ENCODE data around the gene NMRK2.
"Not testable (repeated sequence)": the region's sequence is repeated elsewhere in the genome, so short reads cannot be mapped to it uniquely, and the experiment has no call there.

NMRK2 gene

DNA sequence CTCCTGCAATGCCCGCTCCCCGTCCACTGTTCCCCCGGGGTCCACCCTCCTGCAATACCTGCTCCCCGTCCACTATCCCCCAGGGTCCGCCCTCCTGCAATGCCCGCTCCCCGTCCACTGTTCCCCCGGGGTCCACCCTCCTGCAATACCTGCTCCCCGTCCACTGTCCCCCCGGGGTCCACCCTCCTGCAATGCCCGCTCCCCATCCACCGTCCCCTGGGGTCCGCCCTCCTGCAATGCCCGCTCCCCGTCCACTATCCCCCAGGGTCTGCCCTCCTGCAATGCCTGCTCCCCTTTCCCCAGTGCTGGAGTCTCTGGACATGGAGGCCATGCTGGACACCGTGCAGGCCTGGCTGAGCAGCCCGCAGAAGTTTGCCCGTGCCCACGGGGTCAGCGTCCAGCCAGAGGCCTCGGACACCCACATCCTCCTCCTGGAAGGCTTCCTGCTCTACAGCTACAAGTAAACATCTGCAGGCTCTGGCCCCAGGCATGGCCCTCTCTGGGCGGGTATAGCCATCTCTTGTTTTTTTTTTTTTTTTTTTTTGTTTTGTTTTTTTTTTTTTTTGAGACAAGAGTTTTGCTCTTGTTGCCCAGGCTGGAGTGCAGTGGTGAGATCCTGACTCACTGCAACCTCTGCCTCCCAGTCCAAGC lies 5.6 kb downstream of the NMRK2 start:
- FAIRE-seq: not testable (repeated sequence)

DNA sequence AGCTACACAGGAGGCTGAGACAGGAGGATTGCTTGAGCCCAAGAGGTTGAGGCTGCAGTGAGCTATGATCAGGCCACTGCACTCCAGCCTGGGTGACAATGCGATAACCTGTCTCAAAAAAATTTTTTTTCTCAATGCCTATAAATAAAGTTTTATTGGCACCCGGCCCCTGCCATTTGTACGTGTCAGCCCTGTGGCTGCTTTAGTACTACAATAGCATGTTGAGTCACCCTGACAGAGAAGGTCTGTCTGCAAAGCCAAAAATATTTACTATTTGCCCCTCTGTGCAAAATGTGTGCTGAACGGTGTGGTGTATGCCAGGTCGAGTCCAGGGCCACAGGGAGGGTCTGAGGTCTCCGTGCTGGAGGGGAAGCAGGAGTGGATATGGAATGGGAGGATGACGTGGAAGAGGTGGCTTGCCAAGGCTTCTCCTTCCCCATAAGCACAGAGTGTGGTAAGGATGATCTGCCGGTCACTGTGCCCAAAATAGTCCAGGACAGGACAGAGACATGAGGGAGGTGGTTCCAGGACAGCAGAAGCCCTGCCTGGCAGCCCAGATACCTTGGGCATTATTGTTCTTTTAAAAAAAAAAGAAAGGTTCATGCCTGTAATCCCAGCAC lies 10.0 kb downstream of the NMRK2 start:
- FAIRE-seq: no peak

DNA sequence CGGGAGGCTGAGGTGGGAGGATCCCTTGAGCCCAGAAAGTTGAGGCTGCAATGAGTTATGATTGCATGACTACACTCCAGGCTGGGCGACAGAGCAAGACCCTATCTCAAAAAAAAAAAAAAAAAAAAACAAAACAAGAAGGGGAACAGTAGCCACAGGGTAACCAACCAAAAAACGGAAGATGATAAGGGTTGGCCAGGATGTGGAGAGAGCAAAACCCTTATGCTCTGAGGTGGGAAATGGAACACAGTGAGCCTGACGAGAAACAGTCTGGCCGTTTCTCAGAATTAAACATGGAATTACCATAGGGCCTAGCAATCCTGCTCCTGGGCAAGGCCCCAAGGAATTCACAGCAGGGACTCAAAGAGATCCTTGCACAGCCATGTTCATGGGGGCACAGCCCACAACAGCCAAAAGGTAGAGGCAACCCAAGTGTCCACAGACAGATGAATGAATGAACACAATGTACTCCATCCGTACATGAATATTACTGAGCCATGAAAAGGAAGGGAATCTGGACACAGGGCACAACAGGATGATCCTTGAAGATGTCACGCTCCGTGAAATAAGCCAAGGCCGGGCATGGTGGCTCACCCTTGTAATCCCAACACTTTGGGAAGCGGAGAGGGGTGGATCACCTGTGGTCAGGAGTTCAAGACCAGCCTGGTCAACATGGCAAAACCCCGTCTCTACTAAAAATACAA lies 11.3 kb downstream of the NMRK2 start:
- FAIRE-seq: peak; percentile 31

DNA sequence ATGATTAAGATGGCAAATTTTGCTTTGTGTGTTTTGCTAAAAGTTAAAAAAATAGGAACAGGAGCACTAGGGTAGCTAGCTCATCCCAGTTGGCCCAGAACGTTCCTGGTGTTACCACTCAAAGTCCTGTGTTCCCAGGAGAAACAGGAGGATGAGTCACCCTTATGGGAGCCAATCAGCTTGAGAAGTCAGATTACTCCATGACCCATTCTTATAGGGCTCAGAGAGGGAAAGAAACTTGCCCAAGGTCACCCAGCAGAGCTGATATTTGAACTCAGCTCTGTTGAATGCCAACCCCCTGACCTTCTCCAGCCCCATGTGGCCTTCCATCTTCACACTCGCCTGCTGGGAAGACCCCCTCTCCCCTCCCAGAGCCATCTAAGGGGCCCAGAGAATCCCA lies 13.0 kb downstream of the NMRK2 start:
- FAIRE-seq: peak; percentile 92

DNA sequence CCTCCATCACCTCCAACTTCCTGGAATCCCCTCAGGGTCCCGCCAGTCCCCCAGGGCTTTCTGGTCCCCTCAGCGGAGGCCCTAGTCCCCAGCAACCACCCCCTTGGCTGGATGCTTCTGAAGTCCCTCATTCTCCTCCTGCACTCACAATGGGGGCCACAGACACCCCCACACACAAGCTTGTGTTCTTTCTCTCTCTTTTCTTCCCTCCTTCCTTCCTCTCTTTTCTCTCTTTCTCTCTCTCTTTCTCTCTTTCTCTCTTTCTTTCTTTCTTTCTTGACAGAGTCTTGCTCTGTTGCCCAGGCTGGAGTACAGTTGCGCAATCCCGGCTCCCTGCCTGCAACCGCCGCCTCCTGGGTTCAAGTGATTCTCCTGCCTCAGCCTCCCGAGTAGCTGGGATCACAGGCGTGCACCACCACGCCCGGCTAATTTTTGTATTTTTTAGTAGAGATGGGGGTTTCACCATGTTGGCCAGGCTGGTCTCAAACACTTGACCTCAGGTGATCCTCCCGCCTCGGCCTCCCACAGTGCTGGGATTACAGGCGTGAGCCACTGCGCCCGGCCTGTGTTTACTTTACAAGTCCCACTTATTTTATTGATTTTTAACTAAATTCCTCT lies 14.6 kb downstream of the NMRK2 start:
- not testable (repeated sequence) for FAIRE-seq

DNA sequence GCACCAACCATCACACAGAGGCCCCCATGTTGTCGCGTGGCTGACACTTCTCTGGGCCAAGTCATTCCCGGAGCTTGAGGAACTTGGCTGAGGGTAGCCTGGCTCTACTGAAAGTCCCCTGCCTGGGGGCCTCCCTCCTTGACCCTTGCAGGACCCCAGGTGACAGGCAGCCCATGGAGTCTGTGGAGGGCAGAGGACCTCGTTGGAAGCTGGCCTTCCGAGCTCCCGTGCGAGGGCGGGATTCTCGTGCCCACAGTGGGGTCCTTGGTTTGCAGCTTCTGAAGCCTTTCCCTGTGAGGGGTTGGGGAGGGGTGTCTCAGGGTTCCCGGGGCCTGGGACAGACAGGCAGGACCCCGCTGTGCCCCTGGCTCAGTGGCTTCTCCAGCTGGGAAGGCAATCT lies 16.4 kb downstream of the NMRK2 start:
- FAIRE-seq: no peak

DNA sequence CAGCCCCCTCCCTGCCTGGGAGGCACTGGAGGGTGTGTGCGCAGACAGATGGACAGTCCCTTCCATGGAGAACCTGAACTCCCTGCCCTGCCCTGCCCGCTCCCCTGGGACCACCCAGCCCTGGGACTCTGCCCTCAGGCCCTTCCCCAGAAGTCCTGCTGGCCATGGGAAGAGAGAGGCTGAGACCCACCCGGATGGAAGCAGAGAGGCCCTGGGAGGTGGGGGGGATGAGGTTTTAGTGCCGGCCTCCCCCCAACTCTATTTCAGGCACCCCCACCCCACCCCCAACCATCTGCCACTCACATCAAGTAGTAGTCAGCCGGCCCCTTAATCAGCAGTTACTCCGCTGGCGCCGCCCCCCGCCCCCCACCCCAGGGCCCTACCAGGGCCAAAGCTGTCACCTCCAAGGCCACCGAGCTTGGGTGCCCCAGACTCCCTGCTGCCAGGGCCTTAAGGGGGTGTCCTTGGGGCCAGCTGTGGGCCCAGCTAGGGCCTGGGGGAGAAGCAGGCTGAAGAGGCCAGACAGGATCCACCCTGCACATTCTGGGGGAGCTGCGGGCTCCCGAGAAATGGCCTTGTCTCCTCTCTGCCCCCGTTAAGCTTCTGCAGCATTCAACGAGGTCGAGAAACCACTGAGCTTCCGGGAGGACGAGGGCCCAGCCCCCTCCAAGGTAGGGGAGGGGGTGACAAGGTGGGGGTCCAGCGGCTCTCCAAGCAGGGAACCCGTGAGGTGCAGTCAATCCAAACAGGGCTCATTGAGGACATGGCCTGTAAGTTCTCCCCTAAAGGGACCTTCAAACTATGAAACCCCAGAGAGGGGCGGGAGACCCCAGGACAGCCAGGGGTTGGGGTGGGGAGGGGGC lies 17.4 kb downstream of the NMRK2 start:
- FAIRE-seq: no peak

DNA sequence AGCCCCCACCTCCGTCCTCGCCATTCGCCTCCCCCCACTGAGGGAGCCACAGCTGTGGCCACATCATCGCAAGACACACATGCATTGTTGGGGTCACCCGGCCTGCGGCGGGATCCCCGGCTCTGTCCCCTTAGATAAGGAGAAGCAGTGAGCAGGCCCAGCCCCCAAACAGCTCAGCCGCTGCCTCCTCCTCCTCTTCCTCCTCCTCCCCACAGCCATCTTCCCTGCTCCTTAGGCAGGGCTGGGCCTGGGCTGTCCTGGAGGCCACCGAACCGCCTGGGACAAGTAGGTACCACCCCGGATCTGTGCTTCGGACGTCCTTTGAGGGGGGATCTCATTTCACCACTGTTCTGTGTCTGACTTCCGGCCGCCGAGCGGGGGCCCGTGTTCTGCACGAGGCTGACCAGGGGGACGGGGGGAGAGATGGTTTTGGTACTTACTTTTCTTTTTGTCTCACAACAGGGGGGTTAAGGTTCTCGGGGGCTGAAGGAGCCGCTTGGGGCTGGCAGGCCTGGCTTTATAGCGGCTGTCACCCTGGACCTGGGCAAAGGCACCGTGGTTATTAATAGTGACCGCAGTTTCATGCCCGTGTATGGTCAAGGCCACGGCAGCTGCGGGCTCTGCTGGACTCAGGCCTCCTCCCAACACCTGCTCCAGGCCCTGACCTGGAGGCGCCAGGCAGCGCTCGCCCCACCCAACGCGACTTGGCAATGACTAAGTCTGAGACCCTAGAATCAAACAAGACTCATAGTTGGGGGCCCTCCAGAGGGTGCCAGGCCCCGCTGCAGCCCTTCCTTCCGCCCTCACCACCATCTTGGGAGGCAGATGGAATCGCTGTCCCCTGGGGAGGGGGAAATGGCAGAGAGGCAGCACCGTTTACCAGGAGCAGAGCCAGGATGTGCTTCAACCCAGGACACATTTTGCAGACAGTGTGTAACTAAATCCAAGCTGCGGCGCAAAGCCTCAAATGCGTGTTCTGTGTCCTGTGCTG lies 18.3 kb downstream of the NMRK2 start:
- FAIRE-seq: peak; percentile 64

DNA sequence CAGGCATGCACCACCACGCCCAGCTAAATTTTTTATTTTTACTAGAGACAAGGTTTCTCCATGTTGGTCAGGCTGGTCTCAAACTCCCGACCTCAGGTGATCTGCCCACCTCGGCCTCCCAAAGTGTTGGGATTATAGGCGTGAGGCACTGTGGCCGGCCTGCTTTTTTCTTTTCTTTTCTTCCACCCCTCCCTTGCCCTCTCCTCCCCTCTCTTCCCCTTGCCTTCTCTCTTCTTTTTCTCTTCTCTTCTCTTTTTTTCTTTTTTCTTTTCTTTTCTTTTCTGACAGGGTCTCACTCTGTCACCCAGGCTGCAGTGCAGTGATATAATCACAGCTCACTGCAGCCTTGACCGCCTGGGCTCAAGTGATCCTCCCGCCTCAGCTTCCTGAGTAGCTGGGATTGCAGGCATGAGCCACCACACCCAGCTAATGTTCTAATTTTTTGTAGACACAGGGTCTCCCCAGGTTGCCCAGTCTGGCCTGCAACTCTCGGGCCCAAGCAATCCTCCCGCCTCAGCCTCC lies 19.9 kb downstream of the NMRK2 start:
- FAIRE-seq: not testable (repeated sequence)

DNA sequence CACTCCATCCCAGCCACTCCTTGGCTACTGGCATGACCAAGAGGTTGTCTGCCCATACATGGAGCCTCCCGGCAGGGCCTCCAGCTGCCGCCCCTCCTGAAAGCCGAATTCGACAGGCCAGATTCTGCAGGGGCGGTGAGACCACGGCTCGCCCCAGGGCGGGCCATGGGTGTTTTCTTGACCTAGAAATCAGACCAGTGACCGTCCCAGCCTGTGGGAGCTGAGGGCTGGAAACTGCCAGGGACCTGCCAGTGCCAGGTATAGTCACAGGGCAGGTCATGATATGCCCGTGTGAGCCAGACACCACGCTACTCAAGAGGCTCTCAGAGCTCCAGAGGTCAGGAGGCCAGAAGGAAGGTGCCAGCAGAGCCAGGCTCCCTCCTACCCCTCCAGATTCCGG lies 21.2 kb downstream of the NMRK2 start:
- no peak for FAIRE-seq

DNA sequence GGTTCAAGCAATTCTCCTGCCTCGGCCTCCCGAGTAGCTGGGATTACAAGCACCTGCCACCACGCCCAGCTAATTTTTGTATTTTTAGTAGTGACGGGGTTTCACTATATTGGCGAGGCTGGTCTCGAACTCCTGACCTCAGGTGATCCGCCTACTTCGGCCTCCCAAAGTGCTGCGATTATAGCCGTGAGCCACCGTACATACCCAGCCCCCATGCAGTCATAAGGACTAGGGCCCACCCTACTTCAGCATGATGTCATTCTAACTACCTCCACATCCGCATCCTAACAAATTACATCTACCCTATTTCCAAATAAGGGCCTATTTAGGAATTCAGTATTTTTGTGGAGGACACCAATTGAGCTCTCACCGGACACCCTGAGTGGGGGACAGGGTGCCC lies 22.4 kb downstream of the NMRK2 start:
- not testable (repeated sequence) for FAIRE-seq

DNA sequence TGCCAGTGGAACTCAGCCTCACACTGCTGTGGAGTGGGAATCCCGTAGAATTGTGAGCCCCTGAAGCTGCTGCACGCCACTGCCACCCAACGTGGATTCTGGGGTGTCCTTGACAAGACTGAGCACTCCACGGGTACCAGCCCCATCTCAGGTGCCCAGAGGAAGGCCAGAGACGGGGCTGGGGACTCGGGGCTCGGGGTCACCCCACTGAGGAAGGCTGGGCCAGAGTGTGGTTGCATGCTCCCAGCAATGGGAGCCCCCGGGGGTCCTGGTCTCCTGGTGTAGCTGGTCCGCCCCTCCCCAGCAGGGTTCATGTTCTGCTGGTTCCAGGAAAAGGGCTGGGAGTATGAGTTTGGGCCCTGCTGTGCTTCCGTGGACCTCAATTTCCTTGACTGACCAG lies 22.8 kb downstream of the NMRK2 start:
- no peak for FAIRE-seq

DNA sequence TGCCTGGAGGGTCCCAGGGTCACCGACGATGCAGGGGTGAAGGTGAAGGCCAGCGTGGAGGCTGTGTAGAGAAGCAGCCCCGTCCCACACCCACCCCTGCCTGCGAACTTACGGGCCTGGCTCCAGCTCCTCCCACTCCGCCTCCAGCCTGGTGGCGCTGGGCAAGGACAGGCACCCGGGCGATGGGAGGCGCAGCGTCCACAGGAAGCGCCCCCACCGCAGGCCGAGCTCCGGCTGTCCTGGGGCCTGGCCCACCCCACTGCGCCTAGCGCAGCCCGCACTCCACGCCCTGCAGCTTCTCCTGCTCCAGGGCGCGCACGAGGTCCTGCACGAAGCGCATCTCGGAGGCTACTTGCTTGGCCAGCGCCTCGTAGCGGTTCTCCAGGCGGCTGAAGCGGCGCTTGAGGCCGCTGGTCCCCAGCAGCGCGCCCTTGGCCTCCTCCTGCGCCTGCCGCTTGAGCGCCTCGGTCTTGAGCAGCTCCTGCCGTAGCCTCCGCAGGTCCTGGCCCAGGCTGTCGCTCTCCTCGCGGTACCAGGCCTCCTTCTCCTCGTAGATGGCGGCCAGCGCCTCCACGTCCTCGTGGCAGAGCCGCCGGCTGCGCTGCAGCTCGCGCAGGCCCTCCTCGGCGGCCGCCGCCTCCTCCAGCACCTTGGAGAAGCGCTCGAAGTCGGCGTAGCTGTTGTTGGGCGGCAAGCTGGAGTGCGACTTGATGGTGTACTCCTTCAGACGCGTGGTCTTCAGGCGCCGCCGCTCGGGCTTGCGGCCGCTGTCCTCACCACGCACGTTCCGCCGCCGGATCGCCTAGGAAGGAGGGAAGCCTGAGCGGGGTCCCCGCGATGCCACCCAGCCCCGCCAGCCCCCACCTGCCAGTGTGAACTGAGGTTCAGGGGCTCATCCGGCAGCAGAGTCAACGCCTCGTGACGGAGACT lies 26.2 kb downstream of the NMRK2 start:
- no peak for FAIRE-seq

DNA sequence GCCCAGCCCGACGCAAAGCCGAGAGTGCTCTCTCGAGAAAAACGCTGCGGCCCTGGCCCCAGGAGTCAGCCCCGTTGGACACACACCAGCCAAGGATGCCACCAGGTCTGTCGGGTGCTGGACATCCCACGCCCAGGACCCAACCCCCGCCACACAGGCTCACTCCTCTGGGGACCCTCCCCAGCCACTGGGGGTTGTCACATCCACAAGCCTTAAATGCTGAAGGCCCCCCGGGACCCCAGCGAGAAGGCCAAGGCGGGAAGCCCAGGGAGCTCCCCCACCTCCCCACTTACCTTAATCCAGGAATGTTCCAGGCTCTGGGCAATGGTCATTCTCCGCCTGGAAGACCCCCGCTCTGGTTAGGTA lies 26.9 kb downstream of the NMRK2 start:
- no peak for FAIRE-seq

DNA sequence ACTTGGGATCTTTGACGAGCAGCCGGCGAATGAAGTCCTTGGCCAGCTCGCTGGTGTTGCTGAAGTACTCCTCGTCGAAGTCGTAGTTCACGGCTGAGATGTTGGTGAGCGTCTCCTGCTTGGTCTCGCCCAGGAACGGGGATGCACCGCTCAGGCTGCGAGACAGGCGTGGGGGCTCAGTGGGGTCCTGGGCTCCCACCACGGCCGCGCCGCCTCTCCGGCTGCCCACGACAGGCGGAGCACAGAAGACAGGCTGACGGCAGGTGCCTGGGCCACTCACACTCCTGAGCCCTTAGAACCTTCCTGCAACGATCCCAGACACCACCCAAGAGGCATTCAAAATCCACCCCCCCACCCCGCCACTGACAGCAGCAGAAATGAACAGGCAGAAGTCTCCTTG lies 28.1 kb downstream of the NMRK2 start:
- no peak for FAIRE-seq

DNA sequence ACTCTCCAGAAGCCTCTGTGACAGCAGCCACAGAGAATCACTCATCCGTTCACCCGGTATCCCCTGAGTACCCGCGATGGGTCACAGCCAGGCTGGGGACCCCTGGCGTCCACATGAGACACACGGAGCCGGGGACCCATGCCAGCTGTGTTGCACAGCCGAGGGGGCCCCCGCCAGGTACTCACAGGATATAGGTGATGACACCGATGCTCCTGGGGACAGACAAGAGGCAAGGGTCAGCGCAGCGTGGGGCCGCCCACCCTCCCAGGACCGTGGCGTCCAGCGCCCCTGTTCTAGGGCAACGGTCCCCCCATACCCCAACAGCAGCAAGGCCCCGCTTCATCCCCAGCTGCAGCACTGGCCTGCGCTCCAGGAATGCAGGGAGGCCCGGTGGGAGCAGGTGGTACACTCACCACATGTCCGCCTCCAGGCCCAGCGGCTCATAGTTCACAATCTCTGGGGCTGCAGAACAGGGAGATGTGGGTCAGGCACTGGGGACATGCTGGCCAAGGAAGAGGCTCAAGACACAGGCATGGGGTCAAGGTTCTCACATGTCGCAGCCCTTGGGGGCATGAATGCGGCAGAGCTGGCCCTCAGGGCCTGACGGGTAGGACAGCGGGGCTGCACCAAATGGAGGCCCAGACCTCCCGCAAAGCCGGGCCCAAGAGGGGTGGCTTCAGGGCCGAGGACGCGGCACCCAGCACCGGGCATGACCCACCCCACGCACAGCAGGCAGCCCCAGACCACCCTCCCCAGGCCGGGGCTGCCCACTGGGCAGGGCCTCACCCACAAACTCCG lies 30.8 kb downstream of the NMRK2 start:
- FAIRE-seq: no peak

DNA sequence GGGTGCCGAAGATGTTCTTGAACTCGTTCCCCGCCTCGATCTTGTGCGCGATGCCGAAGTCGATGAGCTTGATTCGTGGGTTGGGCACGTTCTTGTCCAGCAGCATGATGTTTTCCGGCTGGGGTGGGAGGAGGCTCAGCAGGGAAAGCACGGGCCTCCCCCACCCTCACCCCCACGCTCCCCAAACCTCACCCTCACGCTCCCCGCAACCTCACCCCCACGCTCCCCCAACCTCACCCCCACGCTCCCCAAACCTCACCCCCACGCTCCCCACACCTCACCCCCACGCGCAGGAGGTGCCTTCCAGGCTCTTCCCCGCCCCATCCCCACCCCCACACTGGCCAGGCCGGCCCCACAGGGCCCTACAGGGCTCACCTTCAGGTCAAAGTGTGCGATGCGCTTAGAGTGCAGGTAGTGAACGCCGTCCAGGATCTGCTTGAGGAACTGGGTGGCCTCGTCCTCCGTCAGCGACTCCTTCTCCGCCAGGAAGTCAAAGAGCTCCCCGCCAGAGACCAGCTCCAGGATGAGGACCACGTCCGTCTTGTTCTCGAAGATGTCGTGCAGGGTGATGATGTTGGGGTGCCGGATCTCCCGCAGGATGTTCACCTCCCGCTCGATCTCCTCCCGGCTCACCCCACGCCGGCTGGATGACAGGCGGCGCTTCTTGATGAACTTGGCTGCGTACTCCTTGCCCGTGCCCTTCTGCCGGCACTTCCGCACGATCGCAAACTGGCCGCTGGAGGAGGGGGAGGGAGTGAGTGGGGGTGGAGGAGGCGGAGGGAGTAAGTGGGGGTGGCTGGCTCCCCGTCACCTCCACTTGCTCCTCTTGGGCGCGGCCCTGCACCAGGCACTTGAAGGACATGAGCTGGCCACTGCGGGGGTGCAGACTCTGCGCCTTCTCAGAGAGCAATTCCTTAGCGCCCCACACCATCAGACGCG lies 31.7 kb downstream of the NMRK2 start:
- FAIRE-seq: no peak

Measured in G401.6 (cell line).